Testis (tissue), 3 donors: Measurements from ENCODE around the gene PBX1. TPM values are rescaled to one million over a fixed set of nuclear protein-coding genes. Genes with fewer than 3 reads are reported as not detected.

ENCODE experiments used
- DNase-seq: peaks from one replicate; pipeline ENCODE4 v3.0.0-alpha.2; 2019
- H3K27ac ChIP-seq, 2 donors: fragments of 200-600 bp; sonication (generic); one replicate each; pipeline ENCODE4 v1.5.1; 2019
- H3K27me3 ChIP-seq: fragments of 200-600 bp; sonication (generic); one replicate; pipeline ENCODE4 v1.5.1; 2019
- H3K36me3 ChIP-seq: fragments of 200-600 bp; sonication (generic); one replicate; pipeline ENCODE4 v1.5.1; 2017; ENCODE audit warnings: low read depth; ENCODE audit errors: missing control alignments
- H3K4me1 ChIP-seq: fragments of 200-600 bp; sonication (generic); one replicate; pipeline ENCODE4 v1.5.1; 2019
- H3K4me3 ChIP-seq, 2 donors: fragments of 200-600 bp; sonication (generic); one replicate each; pipeline ENCODE4 v1.5.1; 2017 to 2019
- H3K9me3 ChIP-seq: fragments of 200-600 bp; sonication (generic); one replicate; pipeline ENCODE4 v1.5.1; 2017
- CTCF ChIP-seq, 3 experiments: fragments of 450-650 bp in 2 of 3; fragments of 200-600 bp in 1 of 3; sonication (generic) in 1 of 3; IDR thresholded peaks; one replicate each; pipeline ENCODE4 v1.5.1; 2016 to 2019; ENCODE audit warnings: antibody characterized with exemption in 3 of 3, mild to moderate bottlenecking in 2 of 3, moderate library complexity in 1 of 3
- POLR2A ChIP-seq: fragments of 450-650 bp; IDR thresholded peaks from one replicate; pipeline ENCODE4 v1.6.1; 2017; ENCODE audit warnings: antibody characterized with exemption, mild to moderate bottlenecking, moderate library complexity
- WGBS, 2 donors: methylation state at CpG; one replicate each; pipeline ENCODE4 v1.1.5; 2018; 5-methylcytosine and 5-hydroxymethylcytosine counted together
- intact Hi-C: fragments of 100-400 bp; cut with DNase I; formaldehyde crosslinking; loops from one replicate; pipeline ENCODE4 v1.15.1; 2023; ENCODE audit warnings: low total_unique reads
- polyA plus RNA-seq: library from polyadenylated mRNA; stranded (reverse); fragments of 350-450 nt; fragmentation: Illumina TruSeq; extraction: RNeasy Lipid Tissue Mini Kit (QIAGEN cat#74804); gene quantifications from one replicate; pipeline ENCODE4 v1.2.3, GENCODE V29; 2014; ENCODE audit warnings: low read depth, low replicate concordance; ENCODE audit not compliant: insufficient read depth
- total RNA-seq, 2 donors: library from RNA; depleted of rRNA; stranded (reverse); fragments of >200 nt; gene quantifications; one replicate each; pipeline ENCODE4 v1.2.3, GENCODE V29; 2016

The PBX1 gene
- total and polyA plus RNA-seq, 3 donors from 2014 or later = 20.2 to 25.0 (median 20.3) TPM

DNA sequence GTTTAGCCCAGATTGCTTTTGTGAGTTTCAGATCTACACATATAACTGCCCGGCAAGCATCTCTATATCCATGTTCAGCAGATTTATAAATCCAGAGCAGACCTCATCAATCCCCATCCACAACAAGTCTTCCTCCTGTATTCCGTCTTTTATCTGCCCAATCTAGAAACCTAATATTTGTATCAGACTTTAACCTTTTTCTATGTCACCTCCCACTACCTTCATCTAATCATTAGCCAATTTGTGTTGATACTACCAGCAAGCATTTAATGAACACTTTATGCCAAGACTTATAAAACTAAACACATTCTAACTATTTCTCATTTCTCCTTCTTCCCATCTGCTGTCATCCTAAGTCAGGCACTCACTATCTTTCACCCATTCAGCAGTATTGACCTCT lies 135.5 kb downstream of the PBX1 start:
- WGBS, 2 donors = 90 to 98% methylated on average over 2 of the region's 2 CpGs
- no peaks in the 10 kb centered on the region for H3K27me3 ChIP-seq
- no peak overlapping the region for H3K27ac ChIP-seq
- H3K36me3 ChIP-seq = no peaks in the 10 kb centered on the region
- no peak overlapping the region for H3K4me3 ChIP-seq
- intact Hi-C loops = no loop called here
- no peak for DNase-seq
- H3K9me3 ChIP-seq = no peaks in the 10 kb centered on the region
- no peak for TF ChIP-seq POLR2A
- TF ChIP-seq CTCF (IDR thresholded peaks at IDR 0.05) = no peak
- H3K4me1 ChIP-seq = no peaks in the 10 kb centered on the region

DNA sequence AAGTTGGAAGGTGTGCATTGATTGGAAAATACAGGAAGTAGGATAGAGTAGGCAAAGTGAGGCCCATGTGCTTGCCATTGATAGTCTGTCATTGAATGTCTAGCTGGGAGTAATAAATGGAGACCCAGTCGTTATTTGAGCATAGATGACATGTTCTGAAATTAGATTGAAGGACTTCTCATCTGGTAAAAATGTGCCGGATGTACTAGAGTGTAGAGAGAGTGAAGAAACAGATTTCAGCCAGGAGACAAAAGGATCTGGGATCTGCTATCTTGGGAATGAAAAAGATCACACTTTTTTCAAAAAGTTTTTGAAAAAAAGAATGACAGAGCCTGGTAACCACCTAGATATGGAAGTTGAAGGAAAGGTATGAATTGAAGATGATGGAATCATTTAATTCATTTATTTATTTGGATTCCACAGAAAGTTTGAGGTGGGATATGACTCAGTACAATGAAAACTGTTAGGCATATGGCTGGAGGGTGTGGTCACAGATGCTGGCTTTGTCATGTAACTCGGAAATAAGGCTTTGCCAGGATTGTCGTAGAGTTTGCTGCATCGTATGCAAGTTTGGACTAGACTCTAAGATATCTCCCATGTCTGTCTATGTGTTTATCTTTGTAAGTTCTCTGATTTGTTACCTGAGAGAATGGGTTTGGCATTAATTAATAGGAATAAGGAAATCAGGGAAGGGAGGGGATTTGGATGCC lies 137.1 kb downstream of the PBX1 start:
- no peaks in the 10 kb centered on the region for H3K9me3 ChIP-seq
- no peaks in the 10 kb centered on the region for H3K27me3 ChIP-seq
- TF ChIP-seq CTCF (IDR thresholded peaks at IDR 0.05) = no peak
- TF ChIP-seq POLR2A = no peak
- H3K4me3 ChIP-seq = no peak overlapping the region
- no peak for DNase-seq
- 89 to 96% methylated on average over 5 of the region's 5 CpGs for WGBS, 2 donors
- H3K27ac ChIP-seq = no peak overlapping the region
- H3K36me3 ChIP-seq = no peaks in the 10 kb centered on the region
- H3K4me1 ChIP-seq = no peaks in the 10 kb centered on the region
- intact Hi-C loops = no loop called here

- TF ChIP-seq POLR2A (no peak), CTCF (IDR thresholded peaks at IDR 0.05) (no peak)
- intact Hi-C loops = no loop called here
- no peak overlapping the region for H3K27ac ChIP-seq
- H3K4me3 ChIP-seq = no peak overlapping the region
- WGBS, 2 donors = 64 to 70% methylated on average over 17 of the region's 17 CpGs
- H3K36me3 ChIP-seq = no peaks in the 10 kb centered on the region
- DNase-seq = no peak
- H3K27me3 ChIP-seq = no peaks in the 10 kb centered on the region
- no peaks in the 10 kb centered on the region for H3K9me3 ChIP-seq
- no peaks in the 10 kb centered on the region for H3K4me1 ChIP-seq
These were observed 141.0 kb downstream of the PBX1 start for GRCh38 chr1:164699815-164700491.

- no peak for DNase-seq
- H3K27me3 ChIP-seq = no peaks in the 10 kb centered on the region
- H3K9me3 ChIP-seq = no peaks in the 10 kb centered on the region
- H3K4me3 ChIP-seq = no peak overlapping the region
- no peak overlapping the region for H3K27ac ChIP-seq
- WGBS, 2 donors = 80 to 87% methylated on average over 2 of the region's 2 CpGs
- TF ChIP-seq CTCF (IDR thresholded peaks at IDR 0.05) = no peak
- no peak for TF ChIP-seq POLR2A
- H3K4me1 ChIP-seq = no peaks in the 10 kb centered on the region
- no peaks in the 10 kb centered on the region for H3K36me3 ChIP-seq
- intact Hi-C loops = no loop called here
These were observed 141.7 kb downstream of the PBX1 start for GRCh38 chr1:164700683-164701082.
